Ovary (tissue), 9 donors: Measurements from ENCODE around the gene RHBG. TPM values are rescaled to one million over a fixed set of nuclear protein-coding genes. Genes with fewer than 3 reads are reported as not detected.

Experiments
- DNase-seq, 5 donors: peaks; one replicate each; pipeline ENCODE4 v3.0.0-alpha.2; 2019 to 2020
- H3K27ac ChIP-seq, 2 donors: fragments of 200-600 bp; one replicate each; pipeline versions ENCODE4 v1.5.1 to v1.8.0; 2019 to 2022
- H3K27me3 ChIP-seq: fragments of 200-600 bp; one replicate; pipeline ENCODE4 v1.8.0; 2022
- H3K36me3 ChIP-seq: fragments of 200-600 bp; sonication (generic); one replicate; pipeline ENCODE4 v1.5.1; 2019
- H3K4me1 ChIP-seq: one replicate; pipeline ENCODE4 v1.8.1; 2013; ENCODE audit warnings: mild to moderate bottlenecking, moderate library complexity; ENCODE audit not compliant: insufficient read depth
- H3K4me3 ChIP-seq: fragments of 200-600 bp; sonication (generic); one replicate; pipeline ENCODE4 v1.5.1; 2017
- H3K9me3 ChIP-seq, 2 donors: fragments of 200-600 bp in 1 of 2; sonication (generic) in 1 of 2; one replicate each; pipeline versions ENCODE4 v1.5.1 to v1.8.1; 2013 to 2019; ENCODE audit warnings: mild to moderate bottlenecking in 1 of 2, moderate library complexity in 1 of 2
- EP300 ChIP-seq: sonication (generic); formaldehyde crosslinking; IDR thresholded peaks from one replicate; pipeline ENCODE4 v1.6.1; 2017; ENCODE audit warnings: antibody characterized with exemption
- POLR2A ChIP-seq: fragments of 450-650 bp; IDR thresholded peaks from one replicate; pipeline ENCODE4 v1.6.1; 2017; ENCODE audit warnings: antibody characterized with exemption, mild to moderate bottlenecking, moderate library complexity
- WGBS, 3 donors: extraction: QIAGEN DNeasy Blood & Tissue Kit in 1 of 3; methylation state at CpG; one replicate each; pipeline versions ENCODE4 v1.1.5 to v1.1.7; 2013 to 2017; 5-methylcytosine and 5-hydroxymethylcytosine counted together
- intact Hi-C, 4 donors: fragments of 100-400 bp; cut with DNase I; formaldehyde crosslinking; loops; one replicate each; pipeline versions ENCODE4 v1.11.0 to v1.15.1; 2022 to 2023
- polyA plus RNA-seq, 2 donors: library from polyadenylated mRNA; stranded (reverse); fragments of 200-250 nt in 1 of 2; fragments of 350-450 nt in 1 of 2; fragmentation: Illumina TruSeq in 1 of 2; extraction: RNeasy Lipid Tissue Mini Kit (QIAGEN cat#74804) in 1 of 2; gene quantifications; one replicate each; pipeline ENCODE4 v1.2.3, GENCODE V29; 2013 to 2014
- total RNA-seq, 7 donors: library from RNA; depleted of rRNA in 2 of 7; stranded (reverse); fragments of >200 nt in 2 of 7; fragmentation: NEBNext Ultra II Directional in 3 of 7; extraction: Animal tissue kit (Norgen Biotek cat#: 25700) in 3 of 7; gene quantifications; one replicate each; pipeline versions ENCODE4 v1.1.0 to v1.2.4, GENCODE V29; 2016 to 2023
- TF ChIP-seq, protein P1 (sequence below), 3 donors: fragments of 450-650 bp in 2 of 3; fragments of 200-600 bp in 1 of 3; IDR thresholded peaks; one replicate each; pipeline versions ENCODE4 v1.5.1 to v1.8.0; 2016 to 2022; ENCODE audit warnings: antibody characterized with exemption in 3 of 3, mild to moderate bottlenecking in 1 of 3
- donor health status: DM: no; HTN: no; CAD: no; lungs with moderate emphysema.
- donor health status: DM: no; HTN: no; CAD: no.
- donor health status: Bipolar disorder and iron deficiency.
- donor health status: DM: yes; HTN: yes; CAD: no.
- donor health status: DM: no; HTN: no; CAD: no.
- donor health status: DM: yes; HTN: yes; CAD: no.

The RHBG gene
- total and polyA plus RNA-seq, 9 donors: 2.3 to 27.4 (median 13.6) TPM

DNA sequence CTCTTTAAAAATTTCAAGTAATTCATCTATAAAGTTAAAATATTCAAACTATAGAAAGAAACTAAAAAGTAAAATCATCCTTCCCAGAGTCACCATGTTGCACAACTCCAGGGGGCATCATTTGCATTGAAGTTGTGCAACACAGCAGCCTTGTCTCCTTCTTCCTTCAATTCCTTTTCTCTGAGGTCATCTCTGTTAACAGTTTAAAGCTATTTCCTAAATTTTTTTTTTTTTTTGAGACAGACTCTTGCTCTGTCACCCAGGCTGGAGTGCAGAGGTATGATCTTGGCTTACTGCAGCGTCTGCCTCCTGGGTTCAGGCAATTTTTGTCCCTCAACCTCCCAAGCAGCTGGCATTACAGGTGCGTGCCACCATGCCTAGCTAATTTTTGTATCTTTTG is 7.1 kb downstream of the RHBG start:
- H3K36me3 ChIP-seq: no peaks in the 10 kb centered on the region
- TF ChIP-seq, protein P1, sequence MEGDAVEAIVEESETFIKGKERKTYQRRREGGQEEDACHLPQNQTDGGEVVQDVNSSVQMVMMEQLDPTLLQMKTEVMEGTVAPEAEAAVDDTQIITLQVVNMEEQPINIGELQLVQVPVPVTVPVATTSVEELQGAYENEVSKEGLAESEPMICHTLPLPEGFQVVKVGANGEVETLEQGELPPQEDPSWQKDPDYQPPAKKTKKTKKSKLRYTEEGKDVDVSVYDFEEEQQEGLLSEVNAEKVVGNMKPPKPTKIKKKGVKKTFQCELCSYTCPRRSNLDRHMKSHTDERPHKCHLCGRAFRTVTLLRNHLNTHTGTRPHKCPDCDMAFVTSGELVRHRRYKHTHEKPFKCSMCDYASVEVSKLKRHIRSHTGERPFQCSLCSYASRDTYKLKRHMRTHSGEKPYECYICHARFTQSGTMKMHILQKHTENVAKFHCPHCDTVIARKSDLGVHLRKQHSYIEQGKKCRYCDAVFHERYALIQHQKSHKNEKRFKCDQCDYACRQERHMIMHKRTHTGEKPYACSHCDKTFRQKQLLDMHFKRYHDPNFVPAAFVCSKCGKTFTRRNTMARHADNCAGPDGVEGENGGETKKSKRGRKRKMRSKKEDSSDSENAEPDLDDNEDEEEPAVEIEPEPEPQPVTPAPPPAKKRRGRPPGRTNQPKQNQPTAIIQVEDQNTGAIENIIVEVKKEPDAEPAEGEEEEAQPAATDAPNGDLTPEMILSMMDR (IDR thresholded peaks at IDR 0.05): no peak
- no peak for TF ChIP-seq EP300
- TF ChIP-seq POLR2A: no peak
- H3K4me1 ChIP-seq: peaks cover 24% of the 10 kb centered on the region
- H3K9me3 ChIP-seq: no peaks in the 10 kb centered on the region
- H3K27ac ChIP-seq: no peak overlapping the region
- H3K4me3 ChIP-seq: no peak overlapping the region
- DNase-seq: no peak
- H3K27me3 ChIP-seq: no peaks in the 10 kb centered on the region
- 92 to 96% (median 92%) methylated on average over 2 of the region's 2 CpGs for WGBS, 3 donors
- intact Hi-C loops: no loop called here

DNA sequence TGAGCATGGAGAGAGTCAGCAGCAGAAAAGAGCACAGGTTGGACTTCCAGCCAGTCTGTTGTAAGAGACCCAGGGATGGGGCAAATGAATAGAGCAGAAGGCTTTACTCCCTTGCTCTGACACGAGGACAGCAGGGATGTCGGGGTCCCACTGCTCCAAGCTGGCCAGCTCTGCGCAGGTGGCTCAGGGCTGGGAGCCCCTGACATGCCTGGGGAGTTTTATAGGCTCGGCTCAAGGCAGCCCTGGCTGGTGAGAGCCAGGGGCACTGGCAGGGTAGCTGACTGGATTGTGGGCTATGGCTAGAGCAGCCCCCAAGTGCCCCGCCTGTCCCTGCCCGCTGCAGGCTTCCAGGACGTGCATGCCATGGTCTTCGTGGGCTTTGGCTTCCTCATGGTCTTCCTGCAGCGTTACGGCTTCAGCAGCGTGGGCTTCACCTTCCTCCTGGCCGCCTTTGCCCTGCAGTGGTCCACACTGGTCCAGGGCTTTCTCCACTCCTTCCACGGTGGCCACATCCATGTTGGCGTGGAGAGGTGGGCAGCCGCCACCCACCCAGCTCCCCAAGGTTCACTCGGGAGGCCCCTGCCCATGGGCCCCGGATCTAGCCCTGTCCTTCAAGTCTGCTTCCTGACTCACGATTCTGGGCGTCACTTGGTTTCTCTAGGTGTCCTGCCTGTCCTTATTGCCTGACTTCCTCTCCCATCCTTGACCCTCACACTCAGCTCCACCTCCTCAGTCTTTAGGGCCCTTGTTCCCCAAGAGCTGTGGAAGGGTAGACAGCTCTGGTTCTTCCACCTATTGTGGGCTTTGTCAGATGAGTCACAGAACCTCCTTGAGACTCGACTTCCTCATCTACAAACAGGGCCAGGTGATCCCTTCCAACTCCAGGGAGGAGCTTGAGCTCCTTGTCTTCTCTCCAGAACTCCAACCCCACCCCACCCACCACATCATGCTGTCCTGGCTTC is 8.2 kb downstream of the RHBG start:
- H3K4me1 ChIP-seq: peaks cover 15% of the 10 kb centered on the region
- no peak for DNase-seq
- H3K4me3 ChIP-seq: no peak overlapping the region
- peak overlapping the region in 1 of 2 donors; percentile 4 for H3K27ac ChIP-seq
- H3K36me3 ChIP-seq: no peaks in the 10 kb centered on the region
- no peaks in the 10 kb centered on the region for H3K27me3 ChIP-seq
- 86 to 91% (median 89%) methylated on average over 20 of the region's 20 CpGs for WGBS, 3 donors
- H3K9me3 ChIP-seq: no peaks in the 10 kb centered on the region
- TF ChIP-seq POLR2A (no peak), EP300 (no peak)
- TF ChIP-seq, protein P1 (IDR thresholded peaks at IDR 0.05): no peak
- intact Hi-C loops: no loop called here

DNA sequence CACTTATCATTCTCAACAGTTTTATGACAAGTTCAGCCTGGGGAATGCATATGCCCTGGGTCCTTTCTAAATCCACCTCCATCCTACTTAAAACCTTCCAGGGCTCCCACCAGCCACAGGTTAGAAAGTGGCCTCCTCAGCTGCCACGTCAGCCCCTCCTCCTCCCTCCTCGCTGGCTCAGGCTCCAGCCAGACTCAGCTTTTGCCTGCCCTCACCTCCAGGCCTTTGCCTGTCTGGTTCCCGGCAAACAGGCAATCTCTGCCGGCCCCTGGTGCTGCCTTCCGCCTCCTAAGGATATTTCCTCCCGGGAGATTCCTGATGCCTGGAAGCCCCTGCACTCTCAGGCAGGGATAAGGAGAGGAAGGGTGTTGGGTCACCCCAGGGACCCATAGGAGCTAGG is 9.5 kb downstream of the RHBG start:
- Histone ChIP-seq H3K36me3 (no peaks in the 10 kb centered on the region), H3K27ac (peak overlapping the region in 1 of 2 donors; percentile 13), H3K9me3 (no peaks in the 10 kb centered on the region), H3K4me3 (no peak overlapping the region), H3K27me3 (no peaks in the 10 kb centered on the region), H3K4me1 (peaks cover 4% of the 10 kb centered on the region)
- WGBS, 3 donors: 62 to 66% (median 66%) methylated on average over 6 of the region's 6 CpGs
- DNase-seq: no peak
- no peak for TF ChIP-seq EP300
- TF ChIP-seq POLR2A: no peak
- TF ChIP-seq, protein P1 (IDR thresholded peaks at IDR 0.05): no peak
- intact Hi-C loops: no loop called here

DNA sequence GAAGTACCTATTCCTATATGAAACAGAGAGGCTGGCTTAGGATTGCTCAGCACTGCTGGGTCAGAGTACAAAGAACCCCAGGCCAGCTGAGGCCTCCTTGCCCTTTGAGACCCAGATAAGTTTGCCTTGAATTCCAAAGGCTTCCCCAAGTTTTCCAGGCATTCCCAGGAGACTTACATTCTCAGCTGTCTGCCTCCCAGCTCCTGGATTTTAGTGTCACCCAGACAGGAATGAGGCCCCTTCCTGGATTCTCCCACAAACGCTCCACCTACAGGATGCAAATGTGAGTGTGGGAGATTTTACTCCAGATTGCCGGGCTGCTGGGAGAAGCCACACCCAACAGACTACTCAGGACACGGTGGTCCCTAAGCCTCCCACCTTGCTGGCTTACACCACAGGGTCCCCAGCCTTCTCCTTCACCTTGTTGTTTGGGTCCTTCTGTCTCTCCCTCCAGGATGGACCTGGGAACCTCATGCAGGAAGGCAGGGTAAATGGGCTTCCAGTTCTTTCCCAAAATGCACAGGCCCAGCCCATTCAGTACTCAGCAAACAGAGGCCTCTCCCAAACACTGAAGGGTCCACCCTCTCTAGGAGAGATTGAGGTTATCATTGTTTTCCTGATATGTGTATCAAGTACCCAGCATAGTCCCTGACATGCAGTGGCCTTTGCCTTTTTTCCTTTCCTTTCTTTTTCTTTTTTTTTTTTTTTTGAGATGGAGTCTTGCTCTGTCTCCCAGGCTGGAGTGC is 10.6 kb downstream of the RHBG start:
- WGBS, 3 donors: 52 to 76% (median 67%) methylated on average over 3 of the region's 3 CpGs
- no peaks in the 10 kb centered on the region for H3K9me3 ChIP-seq
- H3K36me3 ChIP-seq: no peaks in the 10 kb centered on the region
- H3K27me3 ChIP-seq: no peaks in the 10 kb centered on the region
- no peak for DNase-seq
- no peak overlapping the region for H3K4me3 ChIP-seq
- no peak overlapping the region for H3K27ac ChIP-seq
- H3K4me1 ChIP-seq: peaks cover 2% of the 10 kb centered on the region
- intact Hi-C loops: loop anchor here in 2 of 4 donors (10.0 kb wide), 2 partner anchors 65 to 225 kb away; partner anchors contain the start of gene GPATCH4 (in 1 of the 2)
- TF ChIP-seq EP300 (no peak), POLR2A (no peak)
- TF ChIP-seq, protein P1 (IDR thresholded peaks at IDR 0.05): no peak
